GM19468 (cell line): Measurements from ENCODE around the gene SMYD4.
"Not testable (repeated sequence)": the region's sequence is repeated elsewhere in the genome, so short reads cannot be mapped to it uniquely, and the experiment has no call there.

ENCODE experiments used
- ATAC-seq: cut with Tn5 transposase; IDR thresholded peaks from one replicate; pipeline ENCODE4 v1.9.1; 2021; ENCODE audit warnings: mild to moderate bottlenecking, moderate library complexity, moderate number of reproducible peaks; ENCODE audit not compliant: unreplicated experiment; ENCODE audit errors: extremely low read depth

The SMYD4 gene

GRCh38 chr17:1786708-1787107 lies 43.0 kb downstream of the SMYD4 start:
- ATAC-seq = no peak

GRCh38 chr17:1785930-1786329 lies 43.8 kb downstream of the SMYD4 start:
- ATAC-seq = no peak

GRCh38 chr17:1783834-1784611 lies 45.7 kb downstream of the SMYD4 start:
- ATAC-seq = no peak

GRCh38 chr17:1783271-1783670 lies 46.4 kb downstream of the SMYD4 start:
- no peak for ATAC-seq

GRCh38 chr17:1782171-1782567 lies 47.5 kb downstream of the SMYD4 start:
- ATAC-seq = no peak

- ATAC-seq = no peak
Observed at GRCh38 chr17:1779571-1780131, 50.1 kb downstream of the SMYD4 start.

GRCh38 chr17:1776857-1777256 lies 52.8 kb downstream of the SMYD4 start:
- ATAC-seq = no peak

- ATAC-seq = no peak
Observed at GRCh38 chr17:1776328-1776727, 53.4 kb downstream of the SMYD4 start.

GRCh38 chr17:1774390-1775176 lies 55.1 kb downstream of the SMYD4 start:
- no peak for ATAC-seq

GRCh38 chr17:1773696-1774181 lies 56.0 kb downstream of the SMYD4 start:
- ATAC-seq = no peak

GRCh38 chr17:1773000-1773695 lies 56.6 kb downstream of the SMYD4 start:
- not testable (repeated sequence) for ATAC-seq

GRCh38 chr17:1769822-1770477 lies 59.8 kb downstream of the SMYD4 start:
- no peak for ATAC-seq

GRCh38 chr17:1767358-1767757 lies 62.3 kb downstream of the SMYD4 start:
- no peak for ATAC-seq

GRCh38 chr17:1766382-1767135 lies 63.1 kb downstream of the SMYD4 start:
- no peak for ATAC-seq

- no peak for ATAC-seq
Observed at GRCh38 chr17:1765576-1765975, 64.1 kb downstream of the SMYD4 start.

GRCh38 chr17:1764705-1765104 lies 65.0 kb downstream of the SMYD4 start:
- ATAC-seq = not testable (repeated sequence)

GRCh38 chr17:1764284-1764683 lies 65.4 kb downstream of the SMYD4 start:
- no peak for ATAC-seq

GRCh38 chr17:1762901-1763898 lies 66.5 kb downstream of the SMYD4 start:
- ATAC-seq = no peak
